Hepatocyte (in vitro differentiated cells): ENCODE measurements around the gene SETBP1. TPM values are rescaled to one million over a fixed set of nuclear protein-coding genes. Genes with fewer than 3 reads are reported as not detected.

ENCODE experiments used
- DNase-seq: peaks from one replicate; pipeline ENCODE4 v3.0.0-alpha.2; 2016; ENCODE audit warnings: low spot score
- H2AFZ ChIP-seq: fragments of 200-600 bp; sonication (generic); 2 replicates; pipeline ENCODE4 v1.6.0; 2016; ENCODE audit warnings: antibody characterized with exemption, mild to moderate bottlenecking
- H3K27ac ChIP-seq: fragments of 200-600 bp; sonication (generic); 2 replicates; pipeline ENCODE4 v1.5.1; 2016; ENCODE audit warnings: mild to moderate bottlenecking
- H3K27me3 ChIP-seq: fragments of 200-600 bp; sonication (generic); 2 replicates; pipeline ENCODE4 v1.6.1; 2016
- H3K36me3 ChIP-seq: fragments of 200-600 bp; sonication (generic); replicated peaks from 2 replicates; pipeline ENCODE4 v1.5.1; 2016; ENCODE audit warnings: low read depth; ENCODE audit not compliant: insufficient read depth
- H3K4me1 ChIP-seq: fragments of 200-600 bp; sonication (generic); 2 replicates; pipeline ENCODE4 v1.5.1; 2016; ENCODE audit warnings: mild to moderate bottlenecking, moderate library complexity; ENCODE audit not compliant: insufficient read depth
- H3K4me2 ChIP-seq: fragments of 200-600 bp; sonication (generic); 2 replicates; pipeline ENCODE4 v1.6.0; 2016
- H3K4me3 ChIP-seq: fragments of 200-600 bp; sonication (generic); 2 replicates; pipeline ENCODE4 v1.5.1; 2016; ENCODE audit warnings: mild to moderate bottlenecking
- H3K79me2 ChIP-seq: fragments of 200-600 bp; sonication (generic); 2 replicates; pipeline ENCODE4 v1.6.0; 2017; ENCODE audit warnings: mild to moderate bottlenecking
- H3K9me2 ChIP-seq: fragments of 200-600 bp; sonication (generic); replicated peaks from 2 replicates; pipeline ENCODE4 v1.6.0; 2017; ENCODE audit warnings: mild to moderate bottlenecking; ENCODE audit not compliant: insufficient read depth
- H3K9me3 ChIP-seq: fragments of 200-600 bp; sonication (generic); 2 replicates; pipeline ENCODE4 v1.5.1; 2016; ENCODE audit warnings: low read depth, mild to moderate bottlenecking
- H4K20me1 ChIP-seq: fragments of 200-600 bp; sonication (generic); 2 replicates; pipeline ENCODE4 v1.6.0; 2016; ENCODE audit warnings: mild to moderate bottlenecking; ENCODE audit not compliant: insufficient read depth, poor library complexity, severe bottlenecking
- CTCF ChIP-seq: fragments of 200-600 bp; sonication (generic); IDR thresholded peaks from 2 replicates; pipeline ENCODE4 v1.5.1; 2016; ENCODE audit warnings: antibody characterized with exemption, mild to moderate bottlenecking; ENCODE audit not compliant: poor library complexity
- EZH2 ChIP-seq: fragments of 200-600 bp; sonication (generic); IDR thresholded peaks from 2 replicates; pipeline ENCODE4 v1.6.1; 2016; ENCODE audit warnings: antibody characterized with exemption, mild to moderate bottlenecking, borderline replicate concordance
- EZH2phosphoT487 ChIP-seq: fragments of 200-600 bp; sonication (generic); IDR thresholded peaks from one replicate; pipeline ENCODE4 v1.6.1; 2018; ENCODE audit warnings: antibody characterized with exemption, mild to moderate bottlenecking, low read depth, moderate library complexity; ENCODE audit not compliant: unreplicated experiment, severe bottlenecking
- WGBS: methylation state at CpG from one replicate; pipeline ENCODE4 v1.1.6; 2016; ENCODE audit warnings: low lambda C conversion rate; ENCODE audit errors: missing lambda C conversion rate; 5-methylcytosine and 5-hydroxymethylcytosine counted together
- polyA plus RNA-seq: library from polyadenylated mRNA; unstranded; fragments of >200 nt; fragmentation: Nextera tagmentation; extraction: Ambion mirVana; gene quantifications from 2 replicates; pipeline ENCODE4 v1.2.1, GENCODE V29; 2016
- total RNA-seq: library from RNA; depleted of rRNA; stranded (reverse); fragments of >200 nt; gene quantifications from 2 replicates; pipeline ENCODE4 v1.2.3, GENCODE V29; 2014

SETBP1 gene
- total and polyA plus RNA-seq, 2 experiments from 2014 or later = 10.3 to 21.1 TPM

- Histone ChIP-seq H3K4me2 (no peak overlapping the region), H4K20me1 (no peaks in the 10 kb centered on the region), H3K79me2 (peaks cover 24% of the 10 kb centered on the region), H3K36me3 (no peaks in the 10 kb centered on the region), H3K9me2 (no peaks in the 10 kb centered on the region), H2AFZ (no peak overlapping the region), H3K27me3 (no peaks in the 10 kb centered on the region), H3K4me3 (no peak overlapping the region), H3K27ac (no peak overlapping the region), H3K9me3 (no peaks in the 10 kb centered on the region), H3K4me1 (peaks cover 34% of the 10 kb centered on the region)
- DNase-seq = no peak
- TF ChIP-seq EZH2 (no peak), CTCF (no peak), EZH2phosphoT487 (no peak)
- WGBS = 76% methylated on average over 5 of the region's 5 CpGs
Observed at GRCh38 chr18:44914028-44914427, 233.3 kb downstream of the SETBP1 start.

GRCh38 chr18:44915213-44915612 is 234.5 kb downstream of the SETBP1 start:
- no peaks in the 10 kb centered on the region for H3K27me3 ChIP-seq
- H3K79me2 ChIP-seq = peaks cover 20% of the 10 kb centered on the region
- WGBS = 58% methylated on average over 2 of the region's 2 CpGs
- no peaks in the 10 kb centered on the region for H3K9me2 ChIP-seq
- H3K4me1 ChIP-seq = peaks cover 34% of the 10 kb centered on the region
- H3K27ac ChIP-seq = peak overlapping the region; percentile 83
- TF ChIP-seq EZH2phosphoT487 (no peak), EZH2 (no peak), CTCF (no peak)
- H2AFZ ChIP-seq = no peak overlapping the region
- H4K20me1 ChIP-seq = no peaks in the 10 kb centered on the region
- no peak for DNase-seq
- no peak overlapping the region for H3K4me2 ChIP-seq
- H3K4me3 ChIP-seq = no peak overlapping the region
- no peaks in the 10 kb centered on the region for H3K9me3 ChIP-seq
- H3K36me3 ChIP-seq = no peaks in the 10 kb centered on the region

- WGBS = 83% methylated on average over 2 of the region's 2 CpGs
- Histone ChIP-seq H3K36me3 (no peaks in the 10 kb centered on the region), H3K4me2 (no peak overlapping the region), H4K20me1 (no peaks in the 10 kb centered on the region), H3K27me3 (no peaks in the 10 kb centered on the region), H3K9me2 (no peaks in the 10 kb centered on the region), H3K4me1 (peaks cover 34% of the 10 kb centered on the region), H3K27ac (peak overlapping the region; percentile 83), H2AFZ (no peak overlapping the region), H3K9me3 (no peaks in the 10 kb centered on the region), H3K79me2 (peaks cover 20% of the 10 kb centered on the region), H3K4me3 (no peak overlapping the region)
- TF ChIP-seq CTCF (no peak), EZH2phosphoT487 (no peak), EZH2 (no peak)
- DNase-seq = no peak
Observed at GRCh38 chr18:44915661-44916060, 235.0 kb downstream of the SETBP1 start.
